SK-N-SH treated with all-trans-retinoic acid at 6 μM for 48 hours (cell line): ENCODE measurements around the gene SPOCK2.

Experiments used
- ATAC-seq: fragments of 200-7000 bp; cut with Tn5 transposase; 3 replicates; pipeline ENCODE4 v1.9.1; 2020; ENCODE audit warnings: mild to moderate bottlenecking, moderate library complexity
- BACH2 ChIP-seq: fragments of 250-450 bp; sonication (Bioruptor Pico); IDR thresholded peaks from 2 replicates; pipeline ENCODE4 v1.9.0; 2021; ENCODE audit warnings: mild to moderate bottlenecking, borderline replicate concordance
- CREB5 ChIP-seq: fragments of 250-450 bp; sonication (Bioruptor Pico); IDR thresholded peaks from 2 replicates; pipeline ENCODE4 v1.5.1; 2020; ENCODE audit warnings: low read depth, mild to moderate bottlenecking, moderate library complexity
- CSDC2 ChIP-seq: fragments of 250-450 bp; sonication (Bioruptor Pico); IDR thresholded peaks from 2 replicates; pipeline ENCODE4 v1.5.0; 2020; ENCODE audit warnings: mild to moderate bottlenecking, moderate library complexity
- ESRRG ChIP-seq: fragments of 250-450 bp; sonication (Bioruptor Pico); IDR thresholded peaks from 2 replicates; pipeline ENCODE4 v1.6.1; 2021; ENCODE audit warnings: mild to moderate bottlenecking
- GLIS3 ChIP-seq: fragments of 250-450 bp; sonication (Bioruptor Pico); IDR thresholded peaks from 2 replicates; pipeline ENCODE4 v1.5.0; 2020; ENCODE audit warnings: mild to moderate bottlenecking, moderate library complexity
- ISL1 ChIP-seq: fragments of 250-450 bp; sonication (Bioruptor Pico); IDR thresholded peaks from 2 replicates; pipeline ENCODE4 v2.1.2; 2022; ENCODE audit warnings: mild to moderate bottlenecking, moderate library complexity
- OSR1 ChIP-seq: fragments of 250-450 bp; sonication (Bioruptor Pico); IDR thresholded peaks from 2 replicates; pipeline ENCODE4 v1.8.0; 2022; ENCODE audit warnings: moderate library complexity, mild to moderate bottlenecking, inconsistent platforms
- PATZ1 ChIP-seq: fragments of 250-450 bp; sonication (Bioruptor Pico); IDR thresholded peaks from 2 replicates; pipeline ENCODE4 v1.8.0; 2020; ENCODE audit warnings: mild to moderate bottlenecking, moderate library complexity, borderline replicate concordance
- POU6F1 ChIP-seq: fragments of 250-450 bp; sonication (Bioruptor Pico); IDR thresholded peaks from 2 replicates; pipeline ENCODE4 v1.8.0; 2021; ENCODE audit warnings: low read depth, mild to moderate bottlenecking, moderate library complexity, borderline replicate concordance
- SNAI2 ChIP-seq: fragments of 250-450 bp; sonication (Bioruptor Pico); IDR thresholded peaks from 2 replicates; pipeline ENCODE4 v1.5.0; 2020; ENCODE audit warnings: mild to moderate bottlenecking, moderate library complexity
- TCF4 ChIP-seq: fragments of 250-450 bp; sonication (Bioruptor Pico); IDR thresholded peaks from 2 replicates; pipeline ENCODE4 v1.8.0; 2021; ENCODE audit warnings: mild to moderate bottlenecking, moderate library complexity, borderline replicate concordance
- TOX ChIP-seq: fragments of 250-450 bp; sonication (Bioruptor Pico); IDR thresholded peaks from 2 replicates; pipeline ENCODE4 v1.8.0; 2021; ENCODE audit warnings: mild to moderate bottlenecking, moderate library complexity, borderline replicate concordance
- TSHZ2 ChIP-seq: fragments of 250-450 bp; sonication (Bioruptor Pico); IDR thresholded peaks from 2 replicates; pipeline ENCODE4 v1.5.0; 2020; ENCODE audit warnings: mild to moderate bottlenecking, moderate library complexity
- ZNF565 ChIP-seq: fragments of 450-650 bp; formaldehyde crosslinking; conservative IDR thresholded peaks from 2 replicates; pipeline ENCODE4 v1.5.0; 2020; ENCODE audit warnings: low read depth, mild to moderate bottlenecking, moderate library complexity
- ZNF8 ChIP-seq: fragments of 450-650 bp; formaldehyde crosslinking; IDR thresholded peaks from 2 replicates; pipeline ENCODE4 v1.5.0; 2020; ENCODE audit warnings: mild to moderate bottlenecking, moderate library complexity

Gene SPOCK2

GRCh38 chr10:72019085-72019876 lies 69.1 kb downstream of the SPOCK2 start (continued):
- TF ChIP-seq TSHZ2, result no peak
- TF ChIP-seq, all 23 proteins: peak for 0

- no peak for ATAC-seq
- TF ChIP-seq GLIS3 (CRISPR knock-in tag) (no peak), TOX (CRISPR knock-in tag) (no peak), TSHZ2 (no peak), CREB5 (CRISPR knock-in tag) (no peak), OSR1 (no peak), PATZ1 (CRISPR knock-in tag) (no peak), ZNF8 (CRISPR knock-in tag) (no peak), BACH2 (CRISPR knock-in tag) (no peak), ZNF565 (no peak), POU6F1 (CRISPR knock-in tag) (no peak), CSDC2 (CRISPR knock-in tag) (no peak)
Observed at GRCh38 chr10:72016608-72017300, 71.6 kb downstream of the SPOCK2 start.

GRCh38 chr10:72015841-72016240 lies 72.5 kb downstream of the SPOCK2 start:
- no peak for ATAC-seq
- no peak for TF ChIP-seq TOX (CRISPR knock-in tag)
- TF ChIP-seq POU6F1 (CRISPR knock-in tag), result no peak
- TF ChIP-seq TSHZ2, result no peak
- TF ChIP-seq PATZ1 (CRISPR knock-in tag), result no peak
- TF ChIP-seq SNAI2 (CRISPR knock-in tag), result no peak
- TF ChIP-seq OSR1, result no peak
- no peak for TF ChIP-seq ESRRG (CRISPR knock-in tag)
- no peak for TF ChIP-seq GLIS3 (CRISPR knock-in tag)
- TF ChIP-seq ISL1 (CRISPR knock-in tag), result no peak
- TF ChIP-seq TCF4 (CRISPR knock-in tag), result no peak
- TF ChIP-seq ZNF565, result no peak
